HG03469 (cell line): ENCODE measurements around the gene HPCAL1.

ENCODE experiments used
- ATAC-seq: cut with Tn5 transposase; IDR thresholded peaks from one replicate; pipeline ENCODE4 v1.9.1; 2021; ENCODE audit warnings: mild to moderate bottlenecking, moderate library complexity, moderate number of reproducible peaks; ENCODE audit not compliant: unreplicated experiment

Gene HPCAL1

GRCh38 chr2:10366601-10367270 is 64.0 kb downstream of the HPCAL1 start:
- ATAC-seq = no peak

DNA sequence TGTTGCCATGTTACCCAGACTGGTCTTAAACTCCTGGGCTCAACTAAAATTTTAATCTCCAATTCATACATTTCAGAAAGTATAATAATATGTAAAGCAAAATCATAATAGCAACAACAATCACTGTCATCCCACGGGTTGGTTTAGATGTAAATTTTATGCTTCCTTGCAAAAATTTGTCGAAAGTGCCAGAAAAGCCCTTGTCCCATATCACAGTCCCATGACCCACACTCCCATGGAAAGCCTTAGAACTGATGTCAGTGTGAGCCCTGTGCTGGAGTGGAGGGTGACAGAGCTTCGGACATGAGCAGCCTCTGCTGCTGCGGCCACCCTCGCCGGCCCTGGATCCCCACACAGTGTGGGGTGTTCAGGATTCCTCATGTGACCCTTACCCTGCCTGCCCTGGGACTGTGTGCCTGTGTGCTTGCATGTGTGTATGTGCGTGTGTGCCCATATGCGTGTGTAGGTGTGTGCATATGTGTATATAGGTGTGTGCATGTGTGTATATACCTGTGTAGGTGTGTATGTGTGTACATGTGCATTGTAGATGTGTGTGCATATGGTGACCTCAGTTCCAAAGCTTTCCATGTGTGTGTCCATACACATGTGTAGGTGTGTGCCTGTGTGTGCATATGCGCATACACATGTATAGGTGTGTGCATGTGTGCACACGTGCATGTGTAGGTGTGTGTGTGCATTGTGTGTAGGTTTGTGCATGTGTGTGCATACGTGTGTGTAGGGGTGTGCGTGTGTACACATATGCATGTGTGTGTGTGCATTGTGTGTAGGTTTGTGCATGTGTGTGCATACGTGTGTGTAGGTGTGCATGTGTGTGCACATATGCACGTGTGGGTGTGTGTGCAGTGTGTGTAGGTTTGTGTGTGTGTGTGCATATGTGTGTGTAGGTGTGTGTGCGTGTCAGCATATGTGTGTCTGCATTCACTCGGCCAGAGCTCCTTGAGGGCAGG is 65.1 kb downstream of the HPCAL1 start:
- no peak for ATAC-seq

- no peak for ATAC-seq
Observed at GRCh38 chr2:10368491-10369231, 66.0 kb downstream of the HPCAL1 start.

- no peak for ATAC-seq
Observed at GRCh38 chr2:10369269-10370255, 66.9 kb downstream of the HPCAL1 start.

DNA sequence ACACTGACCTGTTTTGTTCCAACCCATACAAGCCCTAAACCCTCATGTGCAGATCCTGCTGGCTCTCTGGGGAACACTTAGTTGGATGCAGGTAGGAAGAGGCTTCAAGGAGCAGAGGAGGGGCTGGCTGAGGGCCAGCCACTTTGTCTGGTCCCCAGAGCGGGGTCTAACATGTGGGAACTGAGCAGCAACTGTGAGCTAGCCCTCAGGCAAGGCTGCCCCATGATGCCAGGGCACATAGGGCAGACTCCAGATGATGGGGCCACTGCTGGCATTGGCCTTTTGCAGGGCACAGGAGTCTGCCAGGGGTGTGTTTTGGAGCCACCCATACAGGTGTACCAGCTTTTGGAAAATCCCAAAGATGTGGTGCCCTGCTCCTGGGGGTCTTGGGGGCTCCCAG is 67.7 kb downstream of the HPCAL1 start:
- ATAC-seq = no peak

DNA sequence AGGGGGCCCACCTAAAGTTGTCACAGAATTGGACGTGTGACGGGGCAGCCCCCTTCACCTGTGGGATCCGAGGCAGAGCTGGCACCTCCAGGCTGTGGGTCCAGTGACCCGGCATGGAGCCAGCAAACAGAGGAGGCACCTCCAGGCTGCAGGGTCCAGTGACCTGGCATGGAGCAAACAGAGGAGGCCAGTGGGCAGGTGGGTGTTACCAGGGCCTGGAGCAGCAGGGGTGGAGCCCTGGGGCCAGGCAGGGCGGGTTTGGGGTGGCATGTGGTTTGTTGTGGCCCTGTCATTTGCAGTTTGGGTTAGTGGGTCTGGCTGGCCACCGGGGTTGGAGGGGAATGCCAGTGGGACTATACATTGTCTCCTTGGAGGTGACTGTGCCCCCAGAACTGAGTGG is 68.2 kb downstream of the HPCAL1 start:
- no peak for ATAC-seq

GRCh38 chr2:10371441-10372196 is 68.9 kb downstream of the HPCAL1 start:
- ATAC-seq = no peak

DNA sequence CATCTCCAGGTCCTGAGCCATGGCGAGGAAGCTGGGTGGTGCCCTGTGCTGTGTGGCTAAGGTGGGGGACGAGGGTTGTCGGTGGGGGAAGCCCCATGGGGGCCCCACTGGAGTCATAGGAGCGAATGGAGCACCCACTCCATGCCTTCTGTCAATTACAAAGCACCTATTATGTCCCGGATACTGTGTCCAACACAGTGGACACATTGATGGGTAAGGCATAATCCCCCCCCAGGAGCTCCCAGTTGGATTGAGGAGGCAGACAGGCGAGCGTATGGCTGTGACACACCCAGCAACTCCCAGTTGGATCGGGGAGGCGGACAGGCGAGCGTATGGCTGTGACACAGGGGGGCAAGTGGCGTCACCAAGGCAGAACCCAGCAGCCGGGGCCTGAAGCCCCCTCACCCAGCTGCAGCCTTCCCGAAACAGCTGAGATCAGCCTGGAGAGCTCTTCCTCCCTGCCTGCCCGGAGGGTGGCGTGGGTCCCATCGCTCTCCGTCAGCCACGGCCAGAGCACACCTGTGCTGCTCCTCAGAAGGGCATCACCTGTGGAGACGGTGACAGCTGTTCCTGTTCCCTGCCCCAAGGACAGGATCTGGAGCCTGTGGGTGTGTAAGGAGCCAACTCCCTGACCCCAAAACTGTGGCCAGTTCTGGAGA is 69.6 kb downstream of the HPCAL1 start:
- ATAC-seq = no peak

- ATAC-seq = no peak
Observed at GRCh38 chr2:10372862-10373240, 70.1 kb downstream of the HPCAL1 start.

DNA sequence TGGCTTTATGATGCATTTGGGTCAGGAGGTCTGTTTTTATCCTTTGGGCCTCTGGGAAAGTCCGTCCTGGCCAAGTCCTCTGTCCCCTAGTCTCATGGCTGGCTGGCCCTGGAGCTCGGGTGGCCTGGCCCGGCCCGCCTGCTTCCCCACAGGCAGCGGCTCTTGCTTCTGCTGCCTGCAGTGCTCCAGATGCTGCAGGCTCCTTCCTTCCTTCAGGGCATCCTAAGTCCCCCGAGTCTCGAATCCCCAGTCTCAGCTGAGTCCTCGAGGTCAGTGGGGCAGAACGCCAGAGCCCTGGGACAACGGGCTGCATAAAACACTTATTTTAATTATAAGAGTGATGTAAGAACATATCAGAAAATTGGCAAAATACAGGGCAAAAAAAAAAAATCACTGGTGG is 71.2 kb downstream of the HPCAL1 start:
- ATAC-seq = no peak

DNA sequence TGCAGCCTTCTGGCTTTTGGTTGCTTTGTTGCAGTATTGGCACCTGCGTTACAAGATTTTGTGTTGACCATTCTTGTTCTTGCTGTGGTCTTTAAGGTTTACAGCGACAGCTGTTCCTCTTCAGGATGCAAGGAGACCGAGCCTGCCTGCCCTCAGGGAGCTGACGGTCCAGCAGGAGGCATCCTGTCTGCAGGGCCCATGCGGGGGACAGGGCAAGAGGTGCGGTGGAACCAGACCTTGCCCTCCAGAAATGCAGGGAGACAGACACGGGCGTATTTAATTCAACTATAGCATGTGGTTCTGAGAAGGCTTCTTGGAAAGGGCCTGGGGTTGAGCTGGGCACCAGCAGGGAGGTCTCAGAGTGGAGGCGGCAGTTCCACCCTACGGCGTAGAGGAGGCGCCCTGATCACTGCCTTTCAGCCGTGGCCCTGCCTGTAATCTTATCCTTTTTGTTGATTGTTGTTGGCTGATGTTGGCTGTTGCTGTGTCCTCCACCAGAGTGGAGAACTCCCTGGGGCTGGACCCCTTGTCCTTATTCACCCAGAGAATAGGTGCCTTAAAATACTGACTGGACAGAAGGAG is 71.7 kb downstream of the HPCAL1 start:
- no peak for ATAC-seq

DNA sequence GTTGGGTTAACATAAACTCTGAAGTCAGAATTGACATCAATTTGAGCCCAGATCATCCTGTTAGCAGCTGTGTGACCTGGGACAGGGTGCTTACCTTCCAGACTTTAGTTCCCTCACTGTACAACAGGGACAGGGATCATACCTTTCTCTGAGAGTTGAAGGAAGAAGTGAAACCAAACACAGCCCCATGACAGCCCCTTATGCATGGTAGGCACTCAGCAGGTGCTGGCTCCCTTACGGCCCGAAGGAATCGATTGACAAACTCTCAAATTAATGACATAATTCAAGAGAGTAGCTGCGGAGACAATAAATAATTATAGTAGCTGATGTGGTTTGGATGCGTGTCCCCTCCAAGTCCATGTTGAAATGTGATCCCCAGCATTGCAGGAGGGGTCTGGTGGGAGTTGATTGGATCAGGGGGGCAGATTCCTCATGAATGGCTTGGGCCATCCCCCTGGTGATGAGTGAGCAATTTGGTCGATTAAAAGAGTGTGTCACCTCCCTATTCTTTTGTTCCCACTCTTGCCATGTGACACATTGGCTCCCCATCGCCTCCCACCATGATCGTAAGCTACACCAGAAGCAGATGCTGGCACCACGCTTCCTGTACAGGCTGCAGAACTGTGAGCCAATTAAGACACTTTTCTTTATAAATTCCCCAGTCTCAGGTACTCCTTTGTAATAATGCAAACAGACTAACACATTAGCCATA is 73.0 kb downstream of the HPCAL1 start:
- no peak for ATAC-seq

DNA sequence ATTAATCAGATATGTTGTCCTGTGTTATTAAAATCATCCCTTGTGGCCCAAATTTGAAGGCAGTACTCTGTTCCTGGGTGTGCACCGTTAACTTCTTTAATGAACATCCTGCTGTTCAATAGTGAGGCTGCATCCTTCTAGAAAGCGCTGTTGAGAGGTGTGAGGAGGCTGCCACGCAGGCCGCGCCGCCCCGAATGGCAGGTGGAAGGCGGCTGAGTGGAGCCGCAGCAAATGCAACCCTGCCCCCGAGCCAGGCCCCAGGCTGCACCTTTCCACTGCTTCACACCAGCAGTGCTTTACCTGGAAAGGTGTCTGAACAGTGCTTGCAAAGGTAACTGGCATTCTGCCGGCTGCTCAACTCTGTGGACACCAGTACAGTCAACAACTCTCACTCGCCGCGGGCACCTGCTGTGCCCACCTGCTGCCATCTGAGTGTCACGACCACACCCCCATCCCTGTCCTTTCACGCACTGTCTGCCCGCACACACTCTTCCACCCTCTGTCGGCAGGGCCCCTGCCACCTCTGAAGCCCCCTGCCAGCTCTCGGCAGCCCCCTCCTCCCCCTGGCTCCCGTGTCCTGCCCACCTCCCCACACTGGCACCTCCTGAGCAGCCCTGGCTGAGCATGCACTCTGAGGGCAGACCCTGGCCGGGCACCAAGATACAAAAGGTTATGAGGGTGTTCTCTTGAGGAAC is 74.5 kb downstream of the HPCAL1 start:
- ATAC-seq = no peak

GRCh38 chr2:10377747-10378085 is 75.0 kb downstream of the HPCAL1 start:
- ATAC-seq = no peak

- ATAC-seq = peak; percentile 59
Observed at GRCh38 chr2:10378189-10378588, 75.5 kb downstream of the HPCAL1 start.

- no peak for ATAC-seq
Observed at GRCh38 chr2:10380048-10380926, 77.6 kb downstream of the HPCAL1 start.

DNA sequence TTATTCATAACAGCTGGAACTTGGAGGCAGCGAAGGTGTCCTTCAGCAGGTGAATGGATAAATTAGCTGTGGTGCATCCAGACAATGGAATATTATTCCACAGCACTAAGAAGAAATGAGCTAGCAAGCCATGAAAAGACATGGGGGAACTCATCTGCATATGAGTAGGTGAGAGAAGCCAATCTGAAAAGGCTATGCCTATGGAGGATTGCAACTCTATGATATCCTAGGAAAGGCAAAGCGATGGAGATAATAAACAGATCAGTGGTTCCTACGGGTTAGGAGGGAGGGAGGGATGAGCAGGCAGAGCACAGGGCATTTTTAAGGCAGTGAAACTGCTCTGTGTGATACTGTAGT is 79.3 kb downstream of the HPCAL1 start:
- no peak for ATAC-seq
